Upper lobe of right lung (tissue), 1 donor: ENCODE results near the gene DKK1. TPM values are rescaled to one million over a fixed set of nuclear protein-coding genes. Genes with fewer than 3 reads are reported as not detected.
A peak's percentile ranks its signal among the peaks of the same experiment; 100 is the strongest.

ENCODE experiments used
- ATAC-seq: fragments of 200-7000 bp; cut with Tn5 transposase; one replicate; pipeline ENCODE4 v1.9.1; 2020; ENCODE audit warnings: mild to moderate bottlenecking, moderate library complexity
- DNase-seq: peaks from one replicate; pipeline ENCODE4 v3.0.0-alpha.2; 2020
- H3K27ac ChIP-seq: fragments of 200-600 bp; one replicate; pipeline ENCODE4 v1.8.0; 2022
- H3K27me3 ChIP-seq: fragments of 200-600 bp; one replicate; pipeline ENCODE4 v1.8.0; 2022; ENCODE audit warnings: mild to moderate bottlenecking
- H3K36me3 ChIP-seq: fragments of 200-600 bp; one replicate; pipeline ENCODE4 v1.8.0; 2022
- H3K4me1 ChIP-seq: fragments of 200-600 bp; one replicate; pipeline ENCODE4 v1.8.0; 2022
- H3K4me3 ChIP-seq: fragments of 200-600 bp; one replicate; pipeline ENCODE4 v1.8.0; 2022; ENCODE audit warnings: mild to moderate bottlenecking
- H3K9me3 ChIP-seq: fragments of 200-600 bp; one replicate; pipeline ENCODE4 v1.8.0; 2022
- CTCF ChIP-seq: fragments of 200-600 bp; IDR thresholded peaks from one replicate; pipeline ENCODE4 v1.8.0; 2022; ENCODE audit warnings: antibody characterized with exemption
- intact Hi-C: fragments of 100-400 bp; cut with DNase I; formaldehyde crosslinking; loops from one replicate; pipeline ENCODE4 v1.11.0; 2022
- total RNA-seq: library from RNA; stranded (reverse); fragmentation: NEBNext Ultra II Directional; extraction: Animal tissue kit (Norgen Biotek cat#: 25700); gene quantifications from one replicate; pipeline ENCODE4 v1.2.1, GENCODE V29; 2021
- donor health status: DM: no; HTN: yes; CAD: no; lungs with severe emphysema.

The DKK1 gene
- total RNA-seq, 1 donor from 2014 or later, result 3.7 TPM

- no peak for TF ChIP-seq CTCF
- ATAC-seq (no peak), DNase-seq (no peak)
- Histone ChIP-seq H3K36me3 (no peaks in the 10 kb centered on the region), H3K4me1 (peaks cover 20% of the 10 kb centered on the region), H3K27me3 (peaks cover 40% of the 10 kb centered on the region), H3K9me3 (no peaks in the 10 kb centered on the region), H3K4me3 (peak overlapping the region; percentile 47), H3K27ac (no peak overlapping the region)
- intact Hi-C loops, result loop anchor here (10.0 kb wide), 1 partner anchor 181 kb away; no protein-coding TSS in a partner anchor
Measured at GRCh38 chr10:52313256-52313932, 687 bp upstream of the DKK1 start.

GRCh38 chr10:52314822-52315552 lies 906 bp downstream of the DKK1 start:
- peaks cover 33% of the 10 kb centered on the region for H3K27me3 ChIP-seq
- no peak overlapping the region for H3K27ac ChIP-seq
- no peaks in the 10 kb centered on the region for H3K36me3 ChIP-seq
- intact Hi-C loops, result loop anchor here (10.0 kb wide), 1 partner anchor 180 kb away; no protein-coding TSS in a partner anchor
- no peaks in the 10 kb centered on the region for H3K9me3 ChIP-seq
- H3K4me1 ChIP-seq, result peaks cover 20% of the 10 kb centered on the region
- peak; percentile 63 for DNase-seq
- no peak for TF ChIP-seq CTCF
- peak overlapping the region; percentile 47 for H3K4me3 ChIP-seq
- ATAC-seq, result peak; percentile 41

- Histone ChIP-seq H3K27me3 (peaks cover 33% of the 10 kb centered on the region), H3K36me3 (no peaks in the 10 kb centered on the region), H3K27ac (no peak overlapping the region), H3K9me3 (no peaks in the 10 kb centered on the region), H3K4me3 (no peak overlapping the region), H3K4me1 (peaks cover 20% of the 10 kb centered on the region)
- TF ChIP-seq CTCF, result no peak
- intact Hi-C loops, result loop anchor here (10.0 kb wide), 1 partner anchor 179 kb away; no protein-coding TSS in a partner anchor
- DNase-seq (no peak), ATAC-seq (no peak)
Measured at GRCh38 chr10:52316001-52316400, 1.9 kb downstream of the DKK1 start.

GRCh38 chr10:52316500-52316899 lies 2.4 kb downstream of the DKK1 start:
- H3K27ac ChIP-seq, result no peak overlapping the region
- no peak for ATAC-seq
- TF ChIP-seq CTCF, result no peak

GRCh38 chr10:52318136-52318701 lies 4.1 kb downstream of the DKK1 start:
- Histone ChIP-seq H3K9me3 (no peaks in the 10 kb centered on the region), H3K27me3 (peaks cover 17% of the 10 kb centered on the region), H3K36me3 (no peaks in the 10 kb centered on the region), H3K4me3 (no peak overlapping the region), H3K27ac (no peak overlapping the region), H3K4me1 (peaks cover 15% of the 10 kb centered on the region)
- intact Hi-C loops, result loop anchor here (10.0 kb wide), 1 partner anchor 177 kb away; no protein-coding TSS in a partner anchor
- no peak for TF ChIP-seq CTCF
- ATAC-seq (no peak), DNase-seq (no peak)

More at GRCh38 chr10:52316500-52316899, 2.4 kb downstream of the DKK1 start:
- no peak for DNase-seq
- Histone ChIP-seq H3K4me3 (no peak overlapping the region), H3K4me1 (peaks cover 20% of the 10 kb centered on the region), H3K27me3 (peaks cover 33% of the 10 kb centered on the region), H3K36me3 (no peaks in the 10 kb centered on the region), H3K9me3 (no peaks in the 10 kb centered on the region)
- intact Hi-C loops, result loop anchor here (10.0 kb wide), 1 partner anchor 178 kb away; no protein-coding TSS in a partner anchor
